ENCODE data around the gene PRSS38. TPM values are rescaled to one million over a fixed set of nuclear protein-coding genes. Genes with fewer than 3 reads are reported as not detected.

The PRSS38 gene
- total RNA-seq, 4 donors from 2014 or later: not detected

DNA sequence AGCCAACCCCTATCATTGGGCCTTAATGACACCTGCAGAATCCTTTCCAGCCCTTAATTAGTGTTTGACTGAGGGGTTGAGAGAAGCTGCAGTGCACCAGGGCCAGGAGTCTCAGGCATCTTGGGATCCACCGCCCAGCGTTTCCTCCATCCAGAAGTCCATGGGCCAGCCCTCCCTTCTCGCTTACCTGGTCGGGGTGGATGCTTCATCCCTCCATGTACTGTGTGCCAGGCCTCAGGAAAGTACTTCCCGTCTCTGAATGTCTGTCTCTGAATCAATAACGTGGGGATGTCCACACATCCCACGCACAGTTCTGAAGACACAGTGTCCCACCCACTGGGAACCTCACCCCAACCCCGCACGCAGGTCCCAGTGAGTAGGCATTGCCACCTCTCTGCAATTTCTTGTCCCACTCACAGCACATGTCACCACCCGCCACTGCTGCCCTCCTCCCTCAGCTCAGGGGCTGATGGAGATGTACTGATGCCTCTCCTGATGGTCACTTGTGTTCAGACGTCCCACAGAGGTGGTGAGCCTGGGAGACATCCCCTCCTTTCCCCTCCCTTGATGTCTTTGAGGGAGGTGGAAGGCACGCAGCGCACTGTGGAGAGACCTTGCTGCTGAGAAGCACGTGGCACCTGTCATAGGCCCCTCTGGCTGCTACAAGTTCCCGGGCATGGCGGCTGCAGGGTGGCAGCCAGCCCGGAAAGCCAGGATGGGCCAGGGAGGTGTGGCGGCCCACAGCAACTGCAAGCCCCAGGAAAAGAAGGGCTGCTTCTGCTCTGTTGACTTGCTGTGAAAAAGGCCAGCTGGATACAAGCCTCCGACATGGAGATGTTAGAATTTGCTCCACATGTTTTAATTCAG, 29.4 kb upstream of the PRSS38 start:
- peaks cover 32% of the 10 kb centered on the region for H3K4me1 ChIP-seq
- WGBS: 74% methylated on average over 12 of the region's 19 CpGs
- H3K9me3 ChIP-seq: no peaks in the 10 kb centered on the region
- H3K27me3 ChIP-seq: no peaks in the 10 kb centered on the region
- H3K36me3 ChIP-seq: peaks cover 11% of the 10 kb centered on the region
- TF ChIP-seq POLR2A (IDR thresholded peaks at IDR 0.05): no peak
- DNase-seq (ENCODE audit: low spot score in 2 of 2): peak; percentile 46 to 62
- no peak overlapping the region for H3K27ac ChIP-seq
- no peak overlapping the region for H3K4me3 ChIP-seq

DNA sequence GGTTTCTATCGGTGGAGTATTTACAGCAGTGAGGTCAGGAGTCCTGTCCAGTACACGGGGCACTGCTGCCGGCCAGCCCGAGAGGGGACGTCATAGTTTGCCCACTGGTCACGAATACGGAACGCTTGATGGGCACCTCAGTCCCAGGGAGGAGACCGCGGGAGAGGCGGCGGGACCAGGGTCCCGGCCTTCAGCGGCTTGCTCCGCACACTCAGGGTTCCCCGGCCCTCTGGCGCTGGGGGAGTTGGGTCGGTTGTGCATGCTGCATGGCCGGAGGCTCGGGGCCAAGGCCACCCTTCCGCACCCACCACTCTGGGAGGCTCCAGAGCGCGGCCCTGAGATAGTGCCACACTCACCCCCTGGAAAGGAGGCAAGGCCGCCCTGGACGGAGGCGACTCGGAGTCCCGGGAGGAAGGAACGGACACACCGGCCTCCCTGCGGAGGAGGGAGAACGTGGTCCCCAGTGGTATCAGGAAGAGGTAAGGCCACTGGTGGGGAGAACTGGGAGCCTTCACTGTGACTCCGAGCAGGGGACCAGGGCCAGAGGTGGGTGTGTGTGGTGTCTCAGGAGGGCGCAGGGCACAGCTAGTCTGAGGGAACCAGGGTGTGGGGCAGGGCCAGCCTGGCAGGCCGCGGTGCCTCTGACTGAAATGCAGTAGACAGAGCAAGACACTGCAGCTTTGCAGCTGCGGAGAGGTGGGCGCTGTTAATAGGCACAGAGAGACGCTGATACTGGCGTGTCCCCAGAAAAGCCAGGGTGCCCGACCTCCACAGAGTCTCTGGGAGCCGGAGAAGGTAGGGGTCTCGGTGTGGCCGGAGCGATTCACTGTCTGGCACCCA, 28.6 kb upstream of the PRSS38 start:
- Histone ChIP-seq H3K36me3 (peaks cover 5% of the 10 kb centered on the region), H3K27me3 (no peaks in the 10 kb centered on the region), H3K9me3 (no peaks in the 10 kb centered on the region), H3K27ac (peak overlapping the region; percentile 39), H3K4me3 (peak overlapping the region; percentile 72), H3K4me1 (peaks cover 32% of the 10 kb centered on the region)
- TF ChIP-seq EP300 (IDR thresholded peaks at IDR 0.05): no peak
- TF ChIP-seq, protein P1, sequence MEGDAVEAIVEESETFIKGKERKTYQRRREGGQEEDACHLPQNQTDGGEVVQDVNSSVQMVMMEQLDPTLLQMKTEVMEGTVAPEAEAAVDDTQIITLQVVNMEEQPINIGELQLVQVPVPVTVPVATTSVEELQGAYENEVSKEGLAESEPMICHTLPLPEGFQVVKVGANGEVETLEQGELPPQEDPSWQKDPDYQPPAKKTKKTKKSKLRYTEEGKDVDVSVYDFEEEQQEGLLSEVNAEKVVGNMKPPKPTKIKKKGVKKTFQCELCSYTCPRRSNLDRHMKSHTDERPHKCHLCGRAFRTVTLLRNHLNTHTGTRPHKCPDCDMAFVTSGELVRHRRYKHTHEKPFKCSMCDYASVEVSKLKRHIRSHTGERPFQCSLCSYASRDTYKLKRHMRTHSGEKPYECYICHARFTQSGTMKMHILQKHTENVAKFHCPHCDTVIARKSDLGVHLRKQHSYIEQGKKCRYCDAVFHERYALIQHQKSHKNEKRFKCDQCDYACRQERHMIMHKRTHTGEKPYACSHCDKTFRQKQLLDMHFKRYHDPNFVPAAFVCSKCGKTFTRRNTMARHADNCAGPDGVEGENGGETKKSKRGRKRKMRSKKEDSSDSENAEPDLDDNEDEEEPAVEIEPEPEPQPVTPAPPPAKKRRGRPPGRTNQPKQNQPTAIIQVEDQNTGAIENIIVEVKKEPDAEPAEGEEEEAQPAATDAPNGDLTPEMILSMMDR (IDR thresholded peaks at IDR 0.05): no peak
- TF ChIP-seq POLR2A (IDR thresholded peaks at IDR 0.05): no peak
- TF ChIP-seq POLR2AphosphoS5 (IDR thresholded peaks at IDR 0.05): no peak
- peak; percentile 70 to 78 for DNase-seq (ENCODE audit: low spot score in 2 of 2)
- WGBS: 35% methylated on average over 20 of the region's 45 CpGs

DNA sequence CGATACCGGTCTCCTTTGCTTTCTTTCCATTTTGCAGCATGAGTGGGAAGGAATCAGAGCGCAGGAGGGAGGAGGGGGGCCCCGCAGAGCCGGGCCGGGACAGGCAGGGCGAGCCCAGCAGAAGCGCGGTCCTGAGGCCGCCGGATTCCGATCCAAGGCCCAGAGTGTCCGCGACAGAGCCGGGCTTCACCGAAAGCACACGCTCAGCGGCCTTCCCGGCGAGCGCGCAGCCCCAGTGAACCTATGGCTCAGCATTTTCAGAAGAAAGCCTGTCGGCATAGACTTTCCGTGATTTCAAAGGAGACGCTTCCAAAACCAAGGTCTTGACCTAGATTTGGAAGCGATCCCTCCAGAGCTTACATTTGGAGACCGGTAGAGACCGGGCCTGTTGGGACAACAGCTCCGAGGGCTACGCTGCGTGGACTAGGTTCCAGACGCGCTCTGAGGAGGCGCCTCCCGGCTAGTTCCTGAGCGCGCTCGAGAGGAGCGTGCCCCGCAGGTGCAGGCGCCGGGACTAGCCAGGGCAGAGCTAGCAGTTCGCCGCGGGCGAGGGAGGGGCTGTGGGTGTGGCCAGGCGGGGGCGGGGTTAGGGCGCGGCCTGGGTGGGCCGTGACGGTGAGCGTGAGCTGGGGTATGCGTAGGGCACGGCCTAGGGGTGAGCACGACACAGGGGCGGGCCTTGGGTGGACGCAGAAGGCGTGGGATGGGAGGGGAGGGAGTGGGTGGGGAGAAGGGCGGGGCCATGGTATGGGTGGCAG, 27.8 kb upstream of the PRSS38 start:
- peaks cover 32% of the 10 kb centered on the region for H3K4me1 ChIP-seq
- DNase-seq (ENCODE audit: low spot score in 2 of 2): peak; percentile 94
- no peaks in the 10 kb centered on the region for H3K9me3 ChIP-seq
- no peaks in the 10 kb centered on the region for H3K27me3 ChIP-seq
- under 1% methylated on average over 43 of the region's 60 CpGs for WGBS
- peak overlapping the region; percentile 72 for H3K4me3 ChIP-seq
- peak overlapping the region; percentile 39 for H3K27ac ChIP-seq
- no peaks in the 10 kb centered on the region for H3K36me3 ChIP-seq
- TF ChIP-seq, protein P1 (IDR thresholded peaks at IDR 0.05): no peak
- TF ChIP-seq EP300 (IDR thresholded peaks at IDR 0.05): no peak
- TF ChIP-seq POLR2A (IDR thresholded peaks at IDR 0.05): no peak
- TF ChIP-seq POLR2AphosphoS5 (IDR thresholded peaks at IDR 0.05): peak in 2 of 3 donors; percentile 6 to 51

DNA sequence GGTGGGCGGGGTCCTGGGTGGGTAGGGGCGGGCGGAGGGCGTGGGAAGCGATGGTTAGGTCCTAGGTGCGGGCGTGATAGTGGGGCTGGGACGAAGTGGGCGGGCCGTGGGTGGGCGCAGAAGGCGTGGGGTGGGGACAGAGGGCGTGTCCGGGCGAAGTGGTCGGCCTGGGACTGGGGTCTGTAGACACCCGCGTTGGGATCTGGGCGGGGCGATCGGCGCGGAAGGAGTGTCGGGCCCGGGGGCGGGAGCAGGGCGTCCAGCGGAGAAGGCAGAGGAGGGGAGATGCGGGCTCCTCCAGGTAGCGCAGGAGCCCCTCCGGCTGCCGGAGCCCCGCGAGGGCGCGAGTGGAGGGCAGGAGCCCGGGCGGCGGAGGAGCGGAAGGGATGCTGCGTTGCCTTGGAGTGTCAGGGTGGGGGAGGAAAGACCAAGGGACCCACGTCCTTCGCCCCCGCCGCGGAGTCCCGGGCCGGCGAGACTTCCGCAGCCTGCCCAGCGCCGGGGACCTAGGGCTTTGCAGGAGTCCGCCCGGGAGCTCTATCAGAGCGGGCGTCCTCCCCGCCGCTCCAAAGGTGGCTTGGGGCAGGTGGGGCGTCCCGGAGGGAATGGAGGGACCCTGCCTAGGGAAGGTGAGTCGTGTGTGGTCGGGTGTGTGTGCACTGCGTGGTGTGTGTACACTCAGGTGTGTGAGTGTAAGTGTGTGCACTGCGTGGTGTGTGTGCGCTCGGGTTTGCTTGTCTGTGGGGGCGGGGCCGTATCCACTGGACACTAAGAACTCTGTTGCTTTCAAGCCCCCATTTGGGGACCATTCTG, 27.0 kb upstream of the PRSS38 start:
- no peaks in the 10 kb centered on the region for H3K27me3 ChIP-seq
- H3K9me3 ChIP-seq: no peaks in the 10 kb centered on the region
- H3K36me3 ChIP-seq: no peaks in the 10 kb centered on the region
- H3K4me1 ChIP-seq: peaks cover 39% of the 10 kb centered on the region
- peak; percentile 86 to 88 for DNase-seq (ENCODE audit: low spot score in 2 of 2)
- peak overlapping the region; percentile 47 for H3K27ac ChIP-seq
- TF ChIP-seq POLR2AphosphoS5 (IDR thresholded peaks at IDR 0.05) (no peak), EP300 (IDR thresholded peaks at IDR 0.05) (no peak), POLR2A (IDR thresholded peaks at IDR 0.05) (peak in 1 of 2 donors; percentile 19)
- TF ChIP-seq, protein P1 (IDR thresholded peaks at IDR 0.05): no peak
- 4% methylated on average over 24 of the region's 68 CpGs for WGBS
- peak overlapping the region; percentile 72 for H3K4me3 ChIP-seq
